GM19240 (cell line): Measurements from ENCODE around the gene RAB6B.

Experiments used
- DNase-seq: peaks from one replicate; pipeline ENCODE4 v3.0.0; 2011; ENCODE audit warnings: low spot score; ENCODE audit not compliant: insufficient read length

Gene RAB6B

GRCh38 chr3:133896002-133896761 is 500 bp upstream of the RAB6B start:
- DNase-seq, result no peak

GRCh38 chr3:133894353-133895207 is 1.1 kb downstream of the RAB6B start:
- DNase-seq, result no peak

GRCh38 chr3:133893683-133894352 is 1.9 kb downstream of the RAB6B start:
- no peak for DNase-seq

GRCh38 chr3:133892541-133893231 is 3.0 kb downstream of the RAB6B start:
- DNase-seq, result no peak

- DNase-seq, result no peak
Observed at GRCh38 chr3:133891662-133892378, 3.9 kb downstream of the RAB6B start.

- DNase-seq, result no peak
Observed at GRCh38 chr3:133890972-133891644, 4.6 kb downstream of the RAB6B start.

- no peak for DNase-seq
Observed at GRCh38 chr3:133890037-133890436, 5.6 kb downstream of the RAB6B start.

- DNase-seq, result no peak
Observed at GRCh38 chr3:133888726-133889340, 6.8 kb downstream of the RAB6B start.

- DNase-seq, result no peak
Observed at GRCh38 chr3:133887803-133888703, 7.6 kb downstream of the RAB6B start.

GRCh38 chr3:133887074-133887802 is 8.4 kb downstream of the RAB6B start:
- no peak for DNase-seq

GRCh38 chr3:133886031-133886722 is 9.5 kb downstream of the RAB6B start:
- DNase-seq, result no peak

- DNase-seq, result no peak
Observed at GRCh38 chr3:133884887-133885711, 10.6 kb downstream of the RAB6B start.

GRCh38 chr3:133884054-133884886 is 11.4 kb downstream of the RAB6B start:
- no peak for DNase-seq

GRCh38 chr3:133883641-133884040 is 12.0 kb downstream of the RAB6B start:
- DNase-seq, result no peak

- DNase-seq, result no peak
Observed at GRCh38 chr3:133882986-133883586, 12.6 kb downstream of the RAB6B start.
